Right atrium auricular region (tissue), 2 donors: Measurements from ENCODE around the gene FRMD3. TPM values are rescaled to one million over a fixed set of nuclear protein-coding genes. Genes with fewer than 3 reads are reported as not detected.

Experiments
- DNase-seq: peaks from one replicate; pipeline ENCODE4 v3.0.0-alpha.2; 2019; ENCODE audit warnings: low spot score
- H3K27ac ChIP-seq, 2 donors: fragments of 200-600 bp; sonication (generic); 1 replicate in 1 of 2; 2 replicates in 1 of 2; pipeline ENCODE4 v1.5.1; 2016 to 2019
- H3K27me3 ChIP-seq, 2 donors: fragments of 200-600 bp; sonication (generic); one replicate each; pipeline versions ENCODE4 v1.5.1 to v1.6.0; 2017 to 2019
- H3K36me3 ChIP-seq: fragments of 200-600 bp; sonication (generic); one replicate; pipeline ENCODE4 v1.5.1; 2016
- H3K4me1 ChIP-seq, 2 donors: fragments of 200-600 bp; sonication (generic); one replicate each; pipeline versions ENCODE4 v1.5.1 to v1.6.0; 2017 to 2019
- H3K4me3 ChIP-seq, 2 donors: fragments of 200-600 bp; sonication (generic); 1 replicate in 1 of 2; 2 replicates in 1 of 2; pipeline ENCODE4 v1.5.1; 2017 to 2019; ENCODE audit warnings: mild to moderate bottlenecking in 1 of 2, moderate library complexity in 1 of 2
- H3K9me3 ChIP-seq, 2 donors: fragments of 200-600 bp; sonication (generic); one replicate each; pipeline ENCODE4 v1.5.1; 2019
- total RNA-seq, 2 donors: library from RNA; depleted of rRNA; stranded (reverse); fragments of >200 nt; gene quantifications; one replicate each; pipeline ENCODE4 v1.1.0, GENCODE V29; 2016
- TF ChIP-seq, protein P1 (sequence below), 2 donors: fragments of 200-600 bp; sonication (generic); IDR thresholded peaks; one replicate each; pipeline ENCODE4 v1.5.1; 2019; ENCODE audit warnings: antibody characterized with exemption in 2 of 2

Gene FRMD3
- total RNA-seq, 2 donors from 2014 or later, result 31.4 to 77.5 TPM

DNA sequence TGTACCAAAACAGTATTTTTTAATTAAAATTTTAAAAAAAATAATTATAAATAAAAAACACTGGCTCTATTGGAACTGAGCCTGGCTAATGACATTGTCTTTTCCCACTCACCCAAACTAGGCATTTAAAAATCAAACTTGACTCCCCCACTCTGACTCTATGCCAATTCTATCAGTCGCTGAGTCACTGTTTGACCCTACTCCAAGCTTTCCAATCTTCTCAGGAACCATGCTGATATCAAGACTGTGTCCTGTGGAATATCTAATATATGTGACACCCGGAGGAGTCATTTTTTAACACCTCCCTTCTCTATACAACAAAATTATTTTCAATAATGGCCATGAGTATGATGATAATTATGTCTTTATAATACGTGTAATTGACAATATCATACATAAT lies 303.7 kb downstream of the FRMD3 start:
- Histone ChIP-seq H3K4me1 (peaks cover 0 to 31% of the 10 kb centered on the region in 2 donors), H3K27me3 (no peaks in the 10 kb centered on the region), H3K9me3 (no peaks in the 10 kb centered on the region), H3K36me3 (no peaks in the 10 kb centered on the region), H3K4me3 (no peak overlapping the region), H3K27ac (peak overlapping the region in 1 of 2 donors; percentile 45)
- DNase-seq, result no peak
- TF ChIP-seq, protein P1, sequence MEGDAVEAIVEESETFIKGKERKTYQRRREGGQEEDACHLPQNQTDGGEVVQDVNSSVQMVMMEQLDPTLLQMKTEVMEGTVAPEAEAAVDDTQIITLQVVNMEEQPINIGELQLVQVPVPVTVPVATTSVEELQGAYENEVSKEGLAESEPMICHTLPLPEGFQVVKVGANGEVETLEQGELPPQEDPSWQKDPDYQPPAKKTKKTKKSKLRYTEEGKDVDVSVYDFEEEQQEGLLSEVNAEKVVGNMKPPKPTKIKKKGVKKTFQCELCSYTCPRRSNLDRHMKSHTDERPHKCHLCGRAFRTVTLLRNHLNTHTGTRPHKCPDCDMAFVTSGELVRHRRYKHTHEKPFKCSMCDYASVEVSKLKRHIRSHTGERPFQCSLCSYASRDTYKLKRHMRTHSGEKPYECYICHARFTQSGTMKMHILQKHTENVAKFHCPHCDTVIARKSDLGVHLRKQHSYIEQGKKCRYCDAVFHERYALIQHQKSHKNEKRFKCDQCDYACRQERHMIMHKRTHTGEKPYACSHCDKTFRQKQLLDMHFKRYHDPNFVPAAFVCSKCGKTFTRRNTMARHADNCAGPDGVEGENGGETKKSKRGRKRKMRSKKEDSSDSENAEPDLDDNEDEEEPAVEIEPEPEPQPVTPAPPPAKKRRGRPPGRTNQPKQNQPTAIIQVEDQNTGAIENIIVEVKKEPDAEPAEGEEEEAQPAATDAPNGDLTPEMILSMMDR (IDR thresholded peaks at IDR 0.05), result no peak

DNA sequence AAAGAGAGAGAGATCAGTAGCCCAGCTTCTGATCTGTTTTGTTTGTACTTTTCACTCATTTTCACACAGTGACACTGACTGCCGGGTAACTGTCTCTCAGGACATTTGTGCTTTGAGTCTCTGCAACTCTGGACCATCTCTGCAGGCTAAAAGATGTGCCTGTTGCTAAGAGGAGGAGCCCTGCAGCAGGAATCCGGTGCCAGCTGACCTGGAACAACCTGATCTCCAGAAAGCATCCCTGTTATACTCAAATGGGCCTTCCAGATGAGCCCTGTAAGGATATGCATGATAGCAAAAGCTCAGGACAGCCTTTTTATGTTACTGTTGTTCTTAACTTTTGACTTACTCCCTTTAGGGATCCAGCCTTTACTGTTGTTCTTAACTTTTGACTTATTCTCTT lies 304.6 kb downstream of the FRMD3 start:
- H3K4me1 ChIP-seq, result peaks cover 0 to 22% of the 10 kb centered on the region in 2 donors
- H3K27me3 ChIP-seq, result no peaks in the 10 kb centered on the region
- H3K4me3 ChIP-seq, result no peak overlapping the region
- H3K27ac ChIP-seq, result peak overlapping the region in 1 of 2 donors; percentile 45
- H3K9me3 ChIP-seq, result no peaks in the 10 kb centered on the region
- no peak for DNase-seq
- no peaks in the 10 kb centered on the region for H3K36me3 ChIP-seq
- TF ChIP-seq, protein P1 (IDR thresholded peaks at IDR 0.05), result no peak

DNA sequence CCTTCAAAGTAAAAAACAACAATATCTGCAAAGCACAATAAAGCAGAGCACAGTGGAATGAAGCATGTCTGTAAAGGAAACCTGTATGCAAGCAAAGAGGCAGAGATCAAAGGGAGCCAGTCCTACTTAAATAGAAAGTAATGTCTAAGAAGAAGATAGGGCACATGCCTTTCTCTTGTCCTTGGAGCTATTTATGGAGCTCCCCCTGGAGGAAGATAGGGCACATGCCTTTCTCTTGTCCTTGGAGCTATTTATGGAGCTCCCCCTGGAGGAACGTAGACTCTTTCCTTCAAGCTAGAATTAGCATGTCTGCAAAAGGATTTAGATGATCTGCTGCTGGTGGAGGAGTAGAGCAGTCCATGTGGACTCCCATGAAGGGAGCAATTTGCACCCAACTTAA lies 307.2 kb downstream of the FRMD3 start:
- no peaks in the 10 kb centered on the region for H3K27me3 ChIP-seq
- no peaks in the 10 kb centered on the region for H3K36me3 ChIP-seq
- H3K4me1 ChIP-seq, result peaks cover 0 to 21% of the 10 kb centered on the region in 2 donors
- no peak overlapping the region for H3K27ac ChIP-seq
- no peak for DNase-seq
- H3K4me3 ChIP-seq, result no peak overlapping the region
- TF ChIP-seq, protein P1 (IDR thresholded peaks at IDR 0.05), result no peak
- H3K9me3 ChIP-seq, result no peaks in the 10 kb centered on the region

DNA sequence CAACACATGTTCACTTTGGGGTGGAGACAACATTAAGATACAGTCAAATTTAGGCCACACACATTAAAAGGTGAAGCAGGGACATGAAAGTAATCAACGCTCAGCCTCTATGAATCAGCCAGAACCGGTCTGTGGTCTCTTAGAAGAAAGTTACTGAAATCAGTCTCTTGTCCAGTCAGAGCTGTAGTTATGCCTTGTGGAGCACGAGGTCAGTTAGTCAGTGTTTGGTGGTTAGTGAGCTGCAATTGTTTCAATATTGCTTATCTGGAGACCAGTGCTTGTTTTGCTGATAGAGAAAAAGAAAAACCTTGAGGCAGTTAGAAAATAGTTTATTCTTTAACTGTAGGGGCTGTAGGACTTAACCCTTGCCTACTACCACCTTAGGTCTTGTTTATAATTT lies 317.5 kb downstream of the FRMD3 start:
- Histone ChIP-seq H3K4me3 (no peak overlapping the region), H3K4me1 (peaks cover 0 to 28% of the 10 kb centered on the region in 2 donors), H3K27me3 (no peaks in the 10 kb centered on the region), H3K36me3 (no peaks in the 10 kb centered on the region), H3K27ac (peak overlapping the region in 1 of 2 donors; percentile 23), H3K9me3 (no peaks in the 10 kb centered on the region)
- DNase-seq, result no peak
- TF ChIP-seq, protein P1 (IDR thresholded peaks at IDR 0.05), result no peak

DNA sequence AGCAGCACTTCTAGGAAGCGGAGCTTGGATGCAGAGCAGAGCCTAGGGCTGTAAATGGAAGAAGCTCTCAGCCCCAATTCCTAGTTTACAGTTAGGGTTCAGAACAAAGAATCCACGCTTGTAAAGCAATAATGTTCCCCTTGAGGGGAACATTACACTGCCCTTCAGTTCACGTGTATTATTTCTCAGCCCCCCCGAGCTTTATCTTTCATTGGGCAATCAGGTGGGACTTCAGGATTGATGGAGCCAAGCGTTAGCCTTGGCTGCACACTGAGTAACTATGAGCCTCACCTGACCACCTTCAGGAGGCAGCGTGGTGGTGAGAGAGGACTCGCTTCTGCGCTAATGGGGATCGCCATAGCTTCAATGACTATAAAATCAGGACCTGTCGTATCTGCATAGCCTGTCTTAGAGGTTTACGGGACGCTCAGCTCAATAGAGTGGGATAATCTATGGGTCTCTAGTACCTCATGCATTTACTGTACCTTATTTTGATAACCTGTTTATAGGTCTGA lies 318.2 kb downstream of the FRMD3 start:
- peaks cover 0 to 28% of the 10 kb centered on the region in 2 donors for H3K4me1 ChIP-seq
- H3K4me3 ChIP-seq, result peak overlapping the region; percentile 57 to 60
- peak overlapping the region; percentile 66 to 78 for H3K27ac ChIP-seq
- no peaks in the 10 kb centered on the region for H3K36me3 ChIP-seq
- no peaks in the 10 kb centered on the region for H3K27me3 ChIP-seq
- DNase-seq, result no peak
- TF ChIP-seq, protein P1 (IDR thresholded peaks at IDR 0.05), result no peak
- no peaks in the 10 kb centered on the region for H3K9me3 ChIP-seq
